Measurements from ENCODE around the gene TPI1. TPM values are rescaled to one million over a fixed set of nuclear protein-coding genes. Genes with fewer than 3 reads are reported as not detected.
"Not testable (repeated sequence)": the region's sequence is repeated elsewhere in the genome, so short reads cannot be mapped to it uniquely, and the experiment has no call there.

The TPI1 gene
- polyA plus RNA-seq, 3 donors: 560 to 645 (median 574) TPM

- no peak for DNase-seq (ENCODE audit: extremely low read depth in 1 of 11, low read depth in 9 of 11, low spot score in 4 of 11)
Observed at GRCh38 chr12:6855322-6855721, 12.0 kb upstream of the TPI1 start.

- DNase-seq (ENCODE audit: extremely low read depth in 1 of 11, low read depth in 9 of 11, low spot score in 4 of 11): no peak
Observed at GRCh38 chr12:6858799-6859198, 8.5 kb upstream of the TPI1 start.

- DNase-seq (ENCODE audit: extremely low read depth in 1 of 11, low read depth in 9 of 11, low spot score in 4 of 11): no peak
Observed at GRCh38 chr12:6860116-6860515, 7.2 kb upstream of the TPI1 start.

- no peak for DNase-seq (ENCODE audit: extremely low read depth in 1 of 11, low read depth in 9 of 11, low spot score in 4 of 11)
Observed at GRCh38 chr12:6860942-6861341, 6.4 kb upstream of the TPI1 start.

- DNase-seq (ENCODE audit: extremely low read depth in 1 of 11, low read depth in 9 of 11, low spot score in 4 of 11): no peak
Observed at GRCh38 chr12:6861391-6861790, 5.9 kb upstream of the TPI1 start.

GRCh38 chr12:6863033-6863432 is 4.3 kb upstream of the TPI1 start:
- DNase-seq (ENCODE audit: extremely low read depth in 1 of 11, low read depth in 9 of 11, low spot score in 4 of 11): no peak

GRCh38 chr12:6863586-6864321 is 3.6 kb upstream of the TPI1 start:
- DNase-seq (ENCODE audit: extremely low read depth in 1 of 11, low read depth in 9 of 11, low spot score in 4 of 11): no peak

- not testable (repeated sequence) for DNase-seq (ENCODE audit: extremely low read depth in 1 of 11, low read depth in 9 of 11, low spot score in 4 of 11)
Observed at GRCh38 chr12:6865307-6865706, 2.0 kb upstream of the TPI1 start.

- no peak for DNase-seq (ENCODE audit: extremely low read depth in 1 of 11, low read depth in 9 of 11, low spot score in 4 of 11)
Observed at GRCh38 chr12:6866163-6866919, 990 bp upstream of the TPI1 start.

GRCh38 chr12:6866920-6867412 is 365 bp upstream of the TPI1 start:
- no peak for DNase-seq (ENCODE audit: extremely low read depth in 1 of 11, low read depth in 9 of 11, low spot score in 4 of 11)

- DNase-seq (ENCODE audit: extremely low read depth in 1 of 11, low read depth in 9 of 11, low spot score in 4 of 11): no peak
Observed at GRCh38 chr12:6868211-6869048, 1.1 kb downstream of the TPI1 start.

GRCh38 chr12:6869049-6870021 is 2.0 kb downstream of the TPI1 start:
- peak in 8 of 11 donors; percentile 70 to 84 (median 78) for DNase-seq (ENCODE audit: extremely low read depth in 1 of 11, low read depth in 9 of 11, low spot score in 4 of 11)

GRCh38 chr12:6870304-6870703 is 3.0 kb downstream of the TPI1 start:
- not testable (repeated sequence) for DNase-seq (ENCODE audit: extremely low read depth in 1 of 11, low read depth in 9 of 11, low spot score in 4 of 11)

GRCh38 chr12:6871052-6871957 is 4.0 kb downstream of the TPI1 start:
- DNase-seq (ENCODE audit: extremely low read depth in 1 of 11, low read depth in 9 of 11, low spot score in 4 of 11): no peak

GRCh38 chr12:6872073-6873048 is 5.0 kb downstream of the TPI1 start:
- peak in 9 of 11 donors; percentile 53 to 83 (median 76) for DNase-seq (ENCODE audit: extremely low read depth in 1 of 11, low read depth in 9 of 11, low spot score in 4 of 11)
